Measurements from ENCODE around the gene SLC37A3.

Gene SLC37A3

DNA sequence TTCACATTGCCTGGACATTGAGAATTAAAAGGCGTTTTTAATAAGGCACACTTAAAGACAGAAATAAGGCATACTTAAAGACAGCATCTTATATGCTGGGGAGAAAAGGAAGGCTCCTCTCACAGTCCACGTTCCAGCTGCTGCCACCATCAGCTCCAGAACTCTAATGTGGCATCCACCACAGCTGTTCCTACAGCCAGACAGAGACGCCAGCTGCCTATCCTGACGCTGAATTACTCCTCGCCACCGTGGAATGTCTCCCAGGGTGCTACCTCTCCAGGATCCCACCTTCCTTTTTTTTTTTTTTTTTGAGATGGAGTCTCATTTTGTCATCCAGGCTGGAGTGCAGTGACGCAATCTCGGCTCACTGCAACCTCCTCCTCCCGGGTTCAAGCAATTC, 30.8 kb downstream of the SLC37A3 start:
- Histone ChIP-seq H3K4me1 (ENCODE audit: insufficient read depth, low read length) (no peaks in the 10 kb centered on the region), H3K36me3 (ENCODE audit: insufficient read depth, low read length) (peaks cover 7% of the 10 kb centered on the region), H3K4me3 (ENCODE audit: low read depth in 1 of 2, low read length in 2 of 2) (no peak overlapping the region), H3K9ac (ENCODE audit: low read length) (no peak overlapping the region), H3K27me3 (ENCODE audit: control insufficient read depth in 1 of 2, insufficient read depth in 2 of 2, low read length in 2 of 2) (no peaks in the 10 kb centered on the region), H3K27ac (ENCODE audit: low read depth, low read length) (no peak overlapping the region), H3K9me3 (ENCODE audit: low read length) (no peaks in the 10 kb centered on the region)

DNA sequence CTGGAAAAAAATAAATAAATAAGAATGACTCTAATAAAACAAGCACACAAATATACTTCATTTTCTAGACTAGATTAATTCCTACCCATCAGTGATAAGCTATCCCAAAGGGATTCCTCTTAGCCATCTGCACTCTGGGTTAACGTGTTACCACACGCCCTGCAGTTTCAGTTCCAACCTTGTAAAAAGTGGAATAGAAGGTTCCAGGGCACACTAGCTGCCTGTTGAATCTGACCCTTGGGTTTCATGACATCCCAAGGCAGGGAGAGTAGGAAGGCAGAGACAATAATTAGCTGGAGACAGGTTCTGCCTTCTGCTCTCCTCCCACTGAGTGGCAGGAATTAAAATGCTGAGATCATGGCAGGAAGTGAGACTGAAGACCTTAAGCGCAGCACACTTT, 33.5 kb downstream of the SLC37A3 start:
- Histone ChIP-seq H3K9me3 (ENCODE audit: low read length) (no peaks in the 10 kb centered on the region), H3K27ac (ENCODE audit: low read depth, low read length) (no peak overlapping the region), H3K4me1 (ENCODE audit: insufficient read depth, low read length) (no peaks in the 10 kb centered on the region), H3K36me3 (ENCODE audit: insufficient read depth, low read length) (peaks cover 7% of the 10 kb centered on the region), H3K27me3 (ENCODE audit: control insufficient read depth in 1 of 2, insufficient read depth in 2 of 2, low read length in 2 of 2) (no peaks in the 10 kb centered on the region), H3K9ac (ENCODE audit: low read length) (no peak overlapping the region), H3K4me3 (ENCODE audit: low read depth in 1 of 2, low read length in 2 of 2) (no peak overlapping the region)

DNA sequence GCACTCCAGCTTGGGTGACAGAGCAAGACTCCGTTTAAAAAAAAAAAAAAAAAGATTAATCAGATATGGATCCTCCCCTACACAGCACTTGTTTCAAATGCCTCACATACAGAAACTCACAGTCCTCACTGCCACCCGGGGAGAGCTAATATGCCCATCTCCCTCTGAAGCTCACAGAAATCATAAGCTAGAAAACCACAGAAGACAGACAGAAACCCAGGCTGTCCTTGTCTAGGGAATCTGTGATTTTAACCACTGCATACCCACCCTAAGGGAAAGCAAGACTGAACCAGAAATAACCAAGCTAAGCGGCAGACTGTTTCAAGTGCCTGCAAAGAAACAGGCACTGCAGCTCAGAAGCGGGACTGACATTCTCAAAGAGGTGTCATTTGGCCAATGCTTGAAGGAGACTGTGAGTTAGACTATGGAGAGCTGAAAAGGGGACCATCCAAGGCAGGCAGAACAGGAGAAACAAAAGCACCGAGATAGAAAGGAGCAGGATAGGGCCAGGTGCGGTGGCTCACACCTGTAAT, 37.6 kb downstream of the SLC37A3 start:
- H3K36me3 ChIP-seq (ENCODE audit: insufficient read depth, low read length): peaks cover 7% of the 10 kb centered on the region
- no peaks in the 10 kb centered on the region for H3K9me3 ChIP-seq (ENCODE audit: low read length)
- H3K4me3 ChIP-seq (ENCODE audit: low read depth in 1 of 2, low read length in 2 of 2): no peak overlapping the region
- no peak overlapping the region for H3K9ac ChIP-seq (ENCODE audit: low read length)
- no peak overlapping the region for H3K27ac ChIP-seq (ENCODE audit: low read depth, low read length)
- H3K4me1 ChIP-seq (ENCODE audit: insufficient read depth, low read length): no peaks in the 10 kb centered on the region
- no peaks in the 10 kb centered on the region for H3K27me3 ChIP-seq (ENCODE audit: control insufficient read depth in 1 of 2, insufficient read depth in 2 of 2, low read length in 2 of 2)

DNA sequence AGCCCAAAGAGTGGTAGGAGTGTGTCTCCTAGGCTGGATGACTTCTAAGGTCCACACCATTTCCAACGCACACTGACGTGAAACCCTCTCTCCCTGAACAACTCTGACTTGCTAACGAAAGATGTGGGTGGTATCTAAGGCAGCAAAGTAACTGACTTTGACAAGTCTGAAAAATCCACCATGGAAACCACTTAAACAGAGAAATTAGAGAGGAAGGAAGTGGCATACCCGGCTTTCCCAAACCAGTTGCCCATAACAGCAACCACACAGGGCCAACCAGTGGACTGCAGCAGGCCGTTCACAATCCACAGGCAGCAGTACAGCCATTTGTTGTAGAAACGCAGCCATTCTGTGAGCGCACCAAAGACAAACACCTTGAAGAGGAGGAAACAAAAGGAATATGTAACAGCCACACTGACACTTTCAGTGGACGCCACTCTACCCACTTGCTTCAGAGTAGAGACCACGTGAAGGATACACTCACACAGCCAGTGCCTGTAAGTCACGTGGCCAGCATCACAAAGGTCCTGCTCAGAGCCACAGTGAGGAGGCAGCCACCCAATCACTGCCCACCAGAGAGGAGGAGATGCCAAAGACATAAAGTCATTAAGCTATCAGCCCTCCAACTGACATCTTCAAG, 39.8 kb downstream of the SLC37A3 start:
- Histone ChIP-seq H3K4me1 (ENCODE audit: insufficient read depth, low read length) (no peaks in the 10 kb centered on the region), H3K27me3 (ENCODE audit: control insufficient read depth in 1 of 2, insufficient read depth in 2 of 2, low read length in 2 of 2) (no peaks in the 10 kb centered on the region), H3K9me3 (ENCODE audit: low read length) (no peaks in the 10 kb centered on the region), H3K9ac (ENCODE audit: low read length) (no peak overlapping the region), H3K36me3 (ENCODE audit: insufficient read depth, low read length) (peaks cover 7% of the 10 kb centered on the region), H3K4me3 (ENCODE audit: low read depth in 1 of 2, low read length in 2 of 2) (no peak overlapping the region), H3K27ac (ENCODE audit: low read depth, low read length) (no peak overlapping the region)

DNA sequence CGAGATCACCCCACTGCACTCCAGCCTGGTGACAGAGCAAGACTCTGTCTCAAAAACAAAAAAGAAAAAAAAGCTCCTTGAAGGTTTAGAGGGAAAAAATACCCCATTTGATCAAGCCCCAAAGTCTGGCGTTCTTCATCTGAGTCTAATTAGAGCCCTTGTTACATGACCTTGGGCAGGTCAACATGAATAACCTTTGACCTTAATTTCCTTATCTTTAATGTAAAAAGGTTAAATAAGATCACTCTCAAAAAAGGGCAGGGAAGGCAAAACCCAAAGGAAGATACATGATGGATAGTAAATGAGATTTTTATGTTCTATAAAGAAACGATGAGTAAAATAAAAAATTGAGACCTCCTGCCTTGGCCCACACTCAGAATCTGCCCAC, 40.3 kb downstream of the SLC37A3 start:
- H3K36me3 ChIP-seq (ENCODE audit: insufficient read depth, low read length): peaks cover 10% of the 10 kb centered on the region
- no peak overlapping the region for H3K9ac ChIP-seq (ENCODE audit: low read length)
- no peaks in the 10 kb centered on the region for H3K4me1 ChIP-seq (ENCODE audit: insufficient read depth, low read length)
- no peak overlapping the region for H3K4me3 ChIP-seq (ENCODE audit: low read depth in 1 of 2, low read length in 2 of 2)
- no peaks in the 10 kb centered on the region for H3K27me3 ChIP-seq (ENCODE audit: control insufficient read depth in 1 of 2, insufficient read depth in 2 of 2, low read length in 2 of 2)
- no peaks in the 10 kb centered on the region for H3K9me3 ChIP-seq (ENCODE audit: low read length)
- H3K27ac ChIP-seq (ENCODE audit: low read depth, low read length): no peak overlapping the region

DNA sequence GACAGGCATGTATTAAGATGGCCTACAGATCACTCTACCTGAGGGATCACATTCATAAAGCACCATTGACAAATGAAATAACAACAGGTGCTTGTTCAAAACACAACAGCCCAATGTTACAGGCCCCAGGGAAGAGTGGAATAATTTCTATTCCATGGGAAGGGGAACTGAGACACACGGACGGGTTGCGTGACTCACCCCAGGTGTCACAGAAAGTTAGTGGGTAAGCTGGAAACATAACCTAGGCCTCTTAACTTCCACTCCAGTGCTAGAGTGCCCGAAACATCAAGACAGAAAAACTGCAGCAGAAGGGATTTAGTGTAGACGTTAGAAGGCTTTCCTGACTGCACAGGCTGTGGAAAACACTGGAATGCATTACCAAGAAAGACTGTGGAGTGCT, 48.3 kb downstream of the SLC37A3 start:
- no peak overlapping the region for H3K27ac ChIP-seq (ENCODE audit: low read depth, low read length)
- H3K9ac ChIP-seq (ENCODE audit: low read length): no peak overlapping the region
- H3K4me1 ChIP-seq (ENCODE audit: insufficient read depth, low read length): peaks cover 8% of the 10 kb centered on the region
- H3K36me3 ChIP-seq (ENCODE audit: insufficient read depth, low read length): peaks cover 28% of the 10 kb centered on the region
- no peaks in the 10 kb centered on the region for H3K27me3 ChIP-seq (ENCODE audit: control insufficient read depth in 1 of 2, insufficient read depth in 2 of 2, low read length in 2 of 2)
- no peak overlapping the region for H3K4me3 ChIP-seq (ENCODE audit: low read depth in 1 of 2, low read length in 2 of 2)
- no peaks in the 10 kb centered on the region for H3K9me3 ChIP-seq (ENCODE audit: low read length)

DNA sequence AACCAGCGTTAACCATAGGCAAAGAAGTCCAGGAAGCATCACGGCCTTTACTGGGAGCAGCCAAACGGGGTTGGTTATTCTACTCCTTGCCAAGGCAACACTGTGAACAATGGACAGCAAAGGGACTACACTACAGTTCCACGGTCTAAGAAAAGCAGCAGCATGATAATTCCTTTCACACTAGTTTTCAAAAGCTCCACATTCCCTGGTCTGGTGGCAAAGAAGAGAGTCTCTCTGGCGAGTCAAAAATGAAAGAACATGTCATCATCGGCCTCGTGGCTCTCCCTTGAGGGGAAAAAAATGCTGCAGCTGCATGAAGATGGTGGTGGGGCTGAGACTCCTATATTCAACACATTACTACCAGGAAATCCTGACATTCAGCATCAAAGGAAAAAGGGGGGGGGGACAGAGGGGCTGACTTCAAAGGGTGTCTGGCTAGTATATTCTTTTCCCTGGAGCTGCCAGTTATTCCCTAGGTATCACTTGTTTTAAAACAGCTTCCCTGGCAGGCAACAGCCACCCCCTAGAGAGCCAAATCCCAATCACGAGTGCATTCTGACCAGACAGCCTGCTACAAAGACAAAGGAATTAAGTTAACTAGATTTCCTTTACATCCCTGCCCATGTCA, 49.1 kb downstream of the SLC37A3 start:
- Histone ChIP-seq H3K9ac (ENCODE audit: low read length) (no peak overlapping the region), H3K4me3 (ENCODE audit: low read depth in 1 of 2, low read length in 2 of 2) (no peak overlapping the region), H3K9me3 (ENCODE audit: low read length) (no peaks in the 10 kb centered on the region), H3K27ac (ENCODE audit: low read depth, low read length) (no peak overlapping the region), H3K4me1 (ENCODE audit: insufficient read depth, low read length) (peaks cover 8% of the 10 kb centered on the region), H3K36me3 (ENCODE audit: insufficient read depth, low read length) (peaks cover 29% of the 10 kb centered on the region), H3K27me3 (ENCODE audit: control insufficient read depth in 1 of 2, insufficient read depth in 2 of 2, low read length in 2 of 2) (no peaks in the 10 kb centered on the region)

DNA sequence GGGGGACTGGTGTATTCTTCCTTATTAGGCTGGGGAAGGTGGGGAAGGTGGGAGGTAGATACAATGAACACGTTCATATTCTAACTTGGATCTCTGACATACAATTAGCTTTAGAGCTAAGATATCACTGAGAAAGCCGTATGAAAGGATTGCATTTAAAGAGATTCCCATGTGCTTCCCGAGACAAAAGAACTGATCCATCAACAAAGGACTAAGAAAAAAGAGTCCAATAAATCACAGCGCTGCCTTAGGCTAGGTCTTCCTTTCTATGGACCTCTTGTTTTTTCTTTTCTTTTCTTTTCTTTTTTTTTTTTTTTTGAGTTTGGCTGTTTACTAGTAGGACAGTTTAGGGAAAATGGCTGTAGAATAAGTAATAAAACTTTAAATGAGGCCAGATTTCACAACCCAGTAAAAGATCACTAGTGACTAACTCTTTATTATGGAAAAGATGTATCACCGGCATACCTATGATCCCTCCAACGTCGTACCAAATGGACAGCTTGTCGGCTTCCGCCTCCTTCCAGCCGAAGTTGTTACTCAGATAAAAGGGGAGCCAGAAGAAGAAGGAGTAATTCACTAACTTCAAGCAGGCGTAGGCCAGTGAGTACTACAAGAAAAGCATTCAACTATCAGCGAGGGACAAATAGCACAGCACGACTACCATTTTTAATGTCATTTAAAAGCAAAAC, 50.0 kb downstream of the SLC37A3 start:
- H3K9ac ChIP-seq (ENCODE audit: low read length): no peak overlapping the region
- no peak overlapping the region for H3K27ac ChIP-seq (ENCODE audit: low read depth, low read length)
- no peaks in the 10 kb centered on the region for H3K9me3 ChIP-seq (ENCODE audit: low read length)
- H3K4me1 ChIP-seq (ENCODE audit: insufficient read depth, low read length): peaks cover 8% of the 10 kb centered on the region
- no peaks in the 10 kb centered on the region for H3K27me3 ChIP-seq (ENCODE audit: control insufficient read depth in 1 of 2, insufficient read depth in 2 of 2, low read length in 2 of 2)
- H3K36me3 ChIP-seq (ENCODE audit: insufficient read depth, low read length): peaks cover 26% of the 10 kb centered on the region
- no peak overlapping the region for H3K4me3 ChIP-seq (ENCODE audit: low read depth in 1 of 2, low read length in 2 of 2)

DNA sequence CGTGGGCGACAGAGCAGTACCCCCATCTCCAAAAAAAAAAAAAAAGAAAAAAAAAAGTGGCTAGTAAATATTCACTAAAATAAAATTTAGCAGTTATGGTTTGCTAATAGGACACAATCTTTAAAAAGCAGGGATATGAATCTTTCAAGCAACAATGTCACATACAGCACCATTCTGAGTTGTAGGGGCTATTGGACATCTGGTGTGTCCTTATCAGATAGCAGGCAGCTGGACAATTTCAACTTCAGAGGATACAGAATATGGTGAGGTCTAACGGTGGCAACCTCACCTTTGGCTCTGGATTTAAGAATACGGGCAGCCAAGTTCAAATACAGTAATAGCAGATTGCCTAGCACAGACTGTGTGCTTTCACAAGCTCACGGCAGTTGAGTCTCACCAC, 51.1 kb downstream of the SLC37A3 start:
- peaks cover 34% of the 10 kb centered on the region for H3K36me3 ChIP-seq (ENCODE audit: insufficient read depth, low read length)
- H3K4me1 ChIP-seq (ENCODE audit: insufficient read depth, low read length): peaks cover 8% of the 10 kb centered on the region
- H3K4me3 ChIP-seq (ENCODE audit: low read depth in 1 of 2, low read length in 2 of 2): no peak overlapping the region
- H3K27ac ChIP-seq (ENCODE audit: low read depth, low read length): no peak overlapping the region
- H3K9ac ChIP-seq (ENCODE audit: low read length): no peak overlapping the region
- H3K27me3 ChIP-seq (ENCODE audit: control insufficient read depth in 1 of 2, insufficient read depth in 2 of 2, low read length in 2 of 2): no peaks in the 10 kb centered on the region
- H3K9me3 ChIP-seq (ENCODE audit: low read length): no peaks in the 10 kb centered on the region

DNA sequence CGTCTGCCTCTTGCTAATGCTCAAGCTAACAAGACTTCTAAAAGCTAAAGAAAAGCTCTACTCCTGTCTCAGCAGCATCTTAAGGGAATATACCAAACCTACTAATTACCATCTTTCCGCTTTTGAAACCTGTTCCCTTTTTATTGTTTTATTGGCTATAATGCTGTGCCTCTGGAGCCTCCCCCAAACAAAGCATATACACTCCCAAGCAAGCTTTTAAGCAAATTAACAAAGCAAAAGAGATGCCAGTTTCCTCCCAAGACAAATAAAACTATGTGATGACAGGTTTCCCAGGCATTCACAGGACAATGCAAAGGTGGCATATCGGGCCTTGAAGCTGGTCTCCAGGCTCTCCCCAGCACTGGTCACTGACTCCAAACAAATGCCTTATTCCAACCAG, 52.9 kb downstream of the SLC37A3 start:
- peaks cover 26% of the 10 kb centered on the region for H3K36me3 ChIP-seq (ENCODE audit: insufficient read depth, low read length)

DNA sequence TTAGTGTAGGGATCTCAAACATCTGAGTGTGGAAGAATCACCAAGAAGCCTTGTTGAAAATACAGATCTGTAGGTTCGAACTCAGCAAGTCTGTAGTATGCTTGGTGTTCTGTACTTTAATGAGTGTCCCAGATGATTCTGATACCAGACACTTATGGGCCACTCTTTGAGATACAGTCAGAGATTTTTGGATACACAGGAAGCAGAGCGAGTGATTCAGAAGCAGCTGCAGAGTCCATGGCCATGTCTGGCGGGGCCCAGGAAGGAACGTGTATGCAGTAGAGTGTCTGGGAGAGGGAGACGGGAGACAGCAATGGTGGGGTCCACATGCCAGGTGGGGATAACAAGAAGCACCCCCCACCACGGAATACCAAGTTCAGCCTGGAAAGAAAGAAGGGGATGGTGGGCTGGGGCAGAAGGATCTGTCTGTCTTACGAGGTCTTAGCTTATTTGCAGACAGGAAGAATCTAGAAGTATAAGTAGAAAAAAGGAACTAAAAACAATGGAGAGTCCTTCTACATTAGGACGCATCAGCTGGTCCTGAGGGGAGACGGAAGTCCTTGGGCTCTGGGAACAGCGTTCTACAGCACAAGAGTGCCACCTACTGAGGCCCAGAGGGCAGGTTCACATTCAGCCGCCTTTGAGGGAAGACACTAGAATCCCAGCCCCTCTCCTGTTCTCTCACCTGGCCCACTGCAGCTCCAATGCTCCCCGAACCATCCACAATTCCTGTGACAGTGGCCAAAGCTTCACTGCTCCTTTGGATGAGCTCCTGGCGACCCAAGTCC, 55.4 kb downstream of the SLC37A3 start:
- Histone ChIP-seq H3K36me3 (ENCODE audit: insufficient read depth, low read length) (peaks cover 17% of the 10 kb centered on the region), H3K4me3 (ENCODE audit: low read depth in 1 of 2, low read length in 2 of 2) (no peak overlapping the region)

More for the DNA sequence above, 52.9 kb downstream of the SLC37A3 start:
- Histone ChIP-seq H3K4me3 (ENCODE audit: low read depth in 1 of 2, low read length in 2 of 2) (no peak overlapping the region), H3K9ac (ENCODE audit: low read length) (no peak overlapping the region), H3K9me3 (ENCODE audit: low read length) (no peaks in the 10 kb centered on the region), H3K27me3 (ENCODE audit: control insufficient read depth in 1 of 2, insufficient read depth in 2 of 2, low read length in 2 of 2) (no peaks in the 10 kb centered on the region), H3K27ac (ENCODE audit: low read depth, low read length) (no peak overlapping the region), H3K4me1 (ENCODE audit: insufficient read depth, low read length) (peaks cover 8% of the 10 kb centered on the region)

More for the DNA sequence above, 55.4 kb downstream of the SLC37A3 start:
- no peaks in the 10 kb centered on the region for H3K27me3 ChIP-seq (ENCODE audit: control insufficient read depth in 1 of 2, insufficient read depth in 2 of 2, low read length in 2 of 2)
- H3K9ac ChIP-seq (ENCODE audit: low read length): no peak overlapping the region
- H3K4me1 ChIP-seq (ENCODE audit: insufficient read depth, low read length): no peaks in the 10 kb centered on the region
- no peak overlapping the region for H3K27ac ChIP-seq (ENCODE audit: low read depth, low read length)
- H3K9me3 ChIP-seq (ENCODE audit: low read length): no peaks in the 10 kb centered on the region
